ENCODE measurements around the gene ACOT13.

- TF ChIP-seq SIN3A (IDR thresholded peaks at IDR 0.05; ENCODE audit: borderline replicate concordance, insufficient read depth, low read length) (no peak), POLR2AphosphoS5 (IDR thresholded peaks at IDR 0.05; ENCODE audit: low read depth, low read length) (no peak), TAF1 (IDR thresholded peaks at IDR 0.05; ENCODE audit: borderline replicate concordance, insufficient read depth, low read length) (no peak), FOXP2 (optimal IDR thresholded peaks at IDR 0.05; ENCODE audit: borderline replicate concordance, extremely low read depth, extremely low read length, insufficient read depth) (no peak)
- TF ChIP-seq, protein P1, sequence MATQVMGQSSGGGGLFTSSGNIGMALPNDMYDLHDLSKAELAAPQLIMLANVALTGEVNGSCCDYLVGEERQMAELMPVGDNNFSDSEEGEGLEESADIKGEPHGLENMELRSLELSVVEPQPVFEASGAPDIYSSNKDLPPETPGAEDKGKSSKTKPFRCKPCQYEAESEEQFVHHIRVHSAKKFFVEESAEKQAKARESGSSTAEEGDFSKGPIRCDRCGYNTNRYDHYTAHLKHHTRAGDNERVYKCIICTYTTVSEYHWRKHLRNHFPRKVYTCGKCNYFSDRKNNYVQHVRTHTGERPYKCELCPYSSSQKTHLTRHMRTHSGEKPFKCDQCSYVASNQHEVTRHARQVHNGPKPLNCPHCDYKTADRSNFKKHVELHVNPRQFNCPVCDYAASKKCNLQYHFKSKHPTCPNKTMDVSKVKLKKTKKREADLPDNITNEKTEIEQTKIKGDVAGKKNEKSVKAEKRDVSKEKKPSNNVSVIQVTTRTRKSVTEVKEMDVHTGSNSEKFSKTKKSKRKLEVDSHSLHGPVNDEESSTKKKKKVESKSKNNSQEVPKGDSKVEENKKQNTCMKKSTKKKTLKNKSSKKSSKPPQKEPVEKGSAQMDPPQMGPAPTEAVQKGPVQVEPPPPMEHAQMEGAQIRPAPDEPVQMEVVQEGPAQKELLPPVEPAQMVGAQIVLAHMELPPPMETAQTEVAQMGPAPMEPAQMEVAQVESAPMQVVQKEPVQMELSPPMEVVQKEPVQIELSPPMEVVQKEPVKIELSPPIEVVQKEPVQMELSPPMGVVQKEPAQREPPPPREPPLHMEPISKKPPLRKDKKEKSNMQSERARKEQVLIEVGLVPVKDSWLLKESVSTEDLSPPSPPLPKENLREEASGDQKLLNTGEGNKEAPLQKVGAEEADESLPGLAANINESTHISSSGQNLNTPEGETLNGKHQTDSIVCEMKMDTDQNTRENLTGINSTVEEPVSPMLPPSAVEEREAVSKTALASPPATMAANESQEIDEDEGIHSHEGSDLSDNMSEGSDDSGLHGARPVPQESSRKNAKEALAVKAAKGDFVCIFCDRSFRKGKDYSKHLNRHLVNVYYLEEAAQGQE (IDR thresholded peaks at IDR 0.05; ENCODE audit: insufficient read depth in 1 of 2, low read depth in 2 of 2, low read length in 2 of 2) = no peak
Measured at GRCh38 chr6:24673625-24674024, 6.7 kb downstream of the ACOT13 start.
